Activated CD4-positive, alpha-beta T cell treated with anti-CD3 and anti-CD28 coated beads for 24 hours (primary cell): ENCODE results near the gene CASKIN2.
"Not testable (repeated sequence)": the region's sequence is repeated elsewhere in the genome, so short reads cannot be mapped to it uniquely, and the experiment has no call there.

ENCODE experiments used
- DNase-seq, 2 donors: peaks; one replicate each; pipeline ENCODE4 v3.0.0-alpha.2; 2020; ENCODE audit warnings: low read depth in 2 of 2

The CASKIN2 gene

DNA sequence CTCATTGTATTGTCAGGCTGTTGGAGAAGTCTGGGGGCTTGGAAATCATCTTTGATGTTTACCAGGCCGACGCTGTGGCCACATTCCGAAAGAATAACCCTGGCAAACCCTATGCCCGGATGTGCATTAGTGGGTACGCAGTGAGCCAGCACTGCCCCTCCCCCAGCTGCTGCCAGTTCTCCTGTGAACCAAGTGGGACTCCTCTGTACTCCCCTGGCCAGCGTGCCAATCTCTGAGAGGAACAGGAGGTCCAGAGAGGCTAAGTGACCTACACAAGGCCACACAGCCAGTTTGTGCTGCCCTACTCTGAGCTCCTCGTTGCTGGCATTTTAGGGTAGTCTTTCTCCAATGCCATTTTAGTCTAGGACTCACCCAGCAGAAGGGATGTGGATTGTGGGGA, 8.3 kb upstream of the CASKIN2 start:
- no peak for DNase-seq

- no peak for DNase-seq
Measured at GRCh38 chr17:75521951-75522727, 6.8 kb upstream of the CASKIN2 start.

GRCh38 chr17:75521290-75521689, 6.0 kb upstream of the CASKIN2 start:
- DNase-seq: no peak

GRCh38 chr17:75520413-75520812, 5.1 kb upstream of the CASKIN2 start:
- not testable (repeated sequence) for DNase-seq

DNA sequence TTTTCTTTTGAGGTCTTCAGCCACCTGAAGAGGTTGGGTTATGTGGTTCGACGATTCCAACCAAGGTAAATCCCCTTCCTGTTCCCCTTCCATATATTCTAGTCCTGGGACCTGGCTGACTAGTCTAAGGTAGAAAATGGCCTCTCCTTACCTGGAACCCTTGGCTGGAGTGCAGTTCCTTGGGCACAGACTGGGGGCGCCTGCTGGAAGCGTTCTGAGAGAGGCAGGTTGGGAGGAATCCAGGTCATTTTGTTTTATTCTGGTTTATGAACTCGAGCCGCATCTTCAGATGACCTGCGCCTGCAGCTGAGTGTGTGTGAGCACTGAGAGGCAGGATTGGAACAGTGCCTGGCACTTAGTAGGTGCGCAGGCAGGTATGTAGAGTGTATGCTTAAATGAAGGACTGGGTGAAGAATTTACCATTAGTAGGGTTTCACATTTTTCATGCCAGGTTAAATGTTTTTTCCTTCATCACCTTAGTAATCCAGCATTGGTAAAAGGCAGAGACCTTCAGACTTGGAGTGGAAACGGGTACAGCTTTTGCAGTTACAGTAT, 3.7 kb upstream of the CASKIN2 start:
- DNase-seq: no peak

GRCh38 chr17:75518201-75518600, 2.9 kb upstream of the CASKIN2 start:
- no peak for DNase-seq

GRCh38 chr17:75517297-75517865, 2.0 kb upstream of the CASKIN2 start:
- peak in 1 of 2 donors; percentile 27 for DNase-seq

DNA sequence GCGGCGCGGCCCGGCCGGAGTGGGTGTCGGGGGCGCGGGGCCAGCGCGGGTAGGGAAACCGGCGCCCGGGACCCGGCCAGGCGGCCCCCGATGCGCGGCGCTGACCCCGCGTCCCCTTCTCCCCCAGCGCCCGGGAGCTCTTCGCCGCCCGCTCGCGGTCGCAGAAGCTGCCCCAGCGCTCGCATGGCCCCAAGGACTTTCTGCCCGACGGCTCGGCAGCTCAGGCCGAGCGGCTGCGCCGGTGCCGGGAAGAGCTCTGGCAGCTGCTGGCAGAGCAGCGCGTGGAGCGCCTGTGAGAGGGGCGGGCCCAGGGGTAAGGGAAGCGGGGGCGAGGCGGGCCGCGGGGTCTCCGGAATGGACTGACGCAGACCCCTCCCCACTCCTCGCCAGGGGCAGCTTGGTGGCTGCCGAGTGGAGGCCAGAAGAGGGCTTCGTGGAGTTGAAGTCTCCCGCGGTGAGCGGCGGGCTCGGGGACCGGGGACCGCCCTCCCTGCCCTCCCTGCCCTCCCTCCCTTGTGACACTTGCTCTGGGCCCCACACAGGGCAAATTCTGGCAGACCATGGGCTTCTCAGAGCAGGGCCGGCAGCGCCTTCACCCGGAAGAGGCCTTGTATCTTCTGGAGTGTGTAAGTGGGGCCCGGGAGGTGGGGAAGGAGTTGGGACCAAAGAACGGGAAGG, 1.4 kb upstream of the CASKIN2 start:
- DNase-seq: no peak

- peak; percentile 94 for DNase-seq
Measured at GRCh38 chr17:75516255-75516618, 900 bp upstream of the CASKIN2 start, which contains the start of gene TSEN54. Gene TSEN54 (plus strand): TSS chr17:75516528. CDS start chr17:75516561, 33 bp downstream.

DNA sequence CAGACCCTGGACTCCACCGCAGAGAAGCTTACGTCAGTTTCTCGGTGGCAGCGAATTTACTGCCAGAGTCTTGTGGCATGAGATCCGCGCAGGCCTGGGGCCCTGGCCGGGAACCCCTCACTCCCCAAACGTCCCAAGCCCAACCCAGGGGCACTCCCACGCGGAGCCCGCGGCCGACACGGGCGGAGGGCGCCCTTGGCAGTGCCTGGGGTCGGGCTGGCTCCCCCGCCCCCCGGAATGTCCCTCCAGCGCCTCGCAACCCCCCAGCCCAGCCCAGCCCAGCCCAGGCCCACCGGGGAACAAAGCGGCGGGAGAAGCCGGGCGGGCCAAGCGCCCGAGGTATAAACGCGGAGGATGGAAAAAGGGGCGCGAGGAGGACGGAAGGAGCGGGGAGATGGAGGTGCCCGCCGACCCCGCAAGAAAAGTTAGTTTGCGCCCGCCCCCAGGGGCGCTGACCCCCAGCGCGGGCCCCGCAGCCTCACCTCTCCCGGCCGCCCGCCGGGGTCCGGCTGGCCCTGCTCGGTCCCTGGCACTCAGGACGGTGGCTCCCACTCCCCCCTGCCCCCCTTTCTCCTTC, 330 bp downstream of the CASKIN2 start:
- DNase-seq: no peak

DNA sequence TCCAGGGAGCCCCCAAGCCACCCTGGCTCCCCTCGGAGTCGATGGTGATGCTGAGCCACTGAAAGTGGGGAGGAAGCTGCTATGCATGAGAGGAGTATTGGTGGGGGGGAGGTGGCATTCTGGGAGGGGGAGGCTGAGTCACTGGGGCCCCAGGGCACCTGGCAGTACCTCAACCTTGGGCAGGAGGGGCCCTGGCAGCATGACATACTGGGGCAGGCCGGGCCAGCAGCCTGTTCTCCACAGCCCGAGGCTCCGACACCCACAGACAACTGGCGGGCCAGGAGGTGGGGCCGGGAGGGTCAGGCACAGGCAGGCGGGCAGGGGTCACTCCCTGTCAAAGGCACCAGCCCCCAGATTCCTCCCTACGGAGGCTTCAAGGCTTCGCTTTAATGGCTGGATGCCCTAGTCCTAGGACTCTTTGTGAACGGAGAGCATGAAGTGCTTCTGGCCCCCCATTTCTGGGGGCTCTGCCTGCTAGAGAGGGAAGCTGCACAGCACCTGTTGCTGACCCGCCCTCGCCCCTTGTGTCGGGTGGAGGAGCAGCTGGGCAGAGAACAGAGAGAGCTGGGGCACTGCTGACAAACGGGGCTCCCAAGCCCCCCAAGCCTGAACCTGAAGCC, 928 bp downstream of the CASKIN2 start:
- DNase-seq: no peak

- no peak for DNase-seq
Measured at GRCh38 chr17:75513641-75514000, 1.7 kb downstream of the CASKIN2 start.

- no peak for DNase-seq
Measured at GRCh38 chr17:75512926-75513640, 2.3 kb downstream of the CASKIN2 start.

- no peak for DNase-seq
Measured at GRCh38 chr17:75511610-75512575, 3.4 kb downstream of the CASKIN2 start.

- DNase-seq: no peak
Measured at GRCh38 chr17:75511270-75511609, 4.1 kb downstream of the CASKIN2 start.

- no peak for DNase-seq
Measured at GRCh38 chr17:75509528-75510258, 5.6 kb downstream of the CASKIN2 start.

DNA sequence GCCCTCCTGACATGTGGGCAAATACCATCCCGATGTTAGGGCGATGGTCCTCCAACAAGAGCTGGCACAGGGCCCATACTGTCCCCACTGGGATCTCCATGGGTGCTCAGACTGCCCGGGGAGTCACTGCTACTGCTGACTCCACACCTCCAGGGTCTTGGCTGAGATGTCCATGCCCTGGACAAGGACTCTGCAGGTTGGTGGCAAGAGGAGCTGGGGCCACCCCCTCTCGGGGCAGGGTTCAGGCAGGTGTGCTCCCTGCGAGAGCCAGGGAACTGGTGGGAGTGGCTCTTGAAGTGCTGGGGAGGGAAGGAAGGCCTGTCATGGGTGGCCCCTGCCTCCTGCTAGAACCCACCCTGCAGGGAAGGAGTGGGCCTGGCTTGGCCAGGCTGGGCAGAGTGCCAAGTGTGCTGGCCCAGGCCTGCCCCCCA, 6.4 kb downstream of the CASKIN2 start:
- no peak for DNase-seq

DNA sequence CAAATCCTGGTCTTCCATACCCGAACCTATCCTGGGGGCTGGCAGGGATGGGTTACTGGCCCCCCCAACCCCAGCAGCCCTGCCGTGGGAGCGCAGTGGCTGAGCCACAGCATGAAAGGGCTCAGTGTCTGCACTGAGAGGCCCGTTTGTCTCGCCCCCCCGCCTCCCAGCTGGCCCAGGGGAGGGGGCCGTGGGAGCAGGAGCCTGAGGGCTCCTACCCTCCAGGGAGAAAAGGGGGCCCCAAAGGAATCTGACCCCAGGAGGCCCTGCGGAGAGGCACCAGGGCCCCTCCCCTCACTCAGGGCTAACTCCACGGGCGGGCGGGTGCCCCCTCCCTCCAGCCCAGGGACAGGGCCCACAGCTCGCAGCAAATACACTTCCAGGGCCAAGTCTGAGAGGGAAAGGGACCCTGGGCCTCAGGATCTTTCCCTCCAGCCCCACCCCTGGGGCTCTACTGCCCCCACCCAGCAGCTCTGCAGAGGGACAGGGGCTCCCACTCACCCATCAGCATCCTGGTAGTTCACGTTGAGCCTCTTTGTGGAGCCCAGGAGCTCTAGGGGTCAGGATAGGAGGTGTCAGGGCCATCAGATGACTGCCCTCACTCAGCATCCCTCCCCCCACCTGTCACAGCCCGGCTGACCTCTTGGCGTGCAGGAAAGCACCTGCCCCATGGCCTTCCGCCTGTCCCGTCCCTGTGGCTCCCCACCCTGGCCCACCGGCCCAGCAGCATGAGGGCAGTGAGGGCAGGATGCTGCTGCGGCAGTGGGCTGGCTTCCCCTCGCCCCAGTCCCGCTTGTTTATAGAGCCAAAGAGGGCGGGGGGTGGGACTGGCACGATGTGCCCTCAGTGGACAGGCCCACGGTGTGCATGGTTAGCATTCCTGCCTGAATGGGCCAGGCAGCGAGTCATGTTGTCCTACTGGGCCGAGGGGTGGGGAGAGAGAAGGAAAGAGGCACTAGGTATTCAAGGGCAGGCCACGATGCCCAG, 7.3 kb downstream of the CASKIN2 start:
- no peak for DNase-seq
